GM12878 (cell line): ENCODE results near the gene NEAT1. TPM values are rescaled to one million over a fixed set of nuclear protein-coding genes. Genes with fewer than 3 reads are reported as not detected.

ENCODE experiments used
- ATAC-seq: fragments of 200-7000 bp; cut with Tn5 transposase; 3 replicates; pipeline ENCODE4 v1.9.1; 2020; ENCODE audit warnings: mild to moderate bottlenecking, moderate library complexity
- BruUV-seq: library from RNA; stranded (reverse); fragments of 400-500 nt; replicated peaks from 2 replicates; lab custom pipeline; 2021; lab: Mats Ljungman, UMichigan
- CTCF ChIA-PET: fragments of 300-600 bp; sonication (Branson Sonifier 250); formaldehyde crosslinking; extraction: SDS; loops from one replicate; lab custom pipeline; 2021; ENCODE audit warnings: inconsistent platforms; lab: Yijun Ruan, JAX
- POLR2A ChIA-PET: fragments of 350-600 bp; formaldehyde crosslinking; extraction: SDS; loops from one replicate; lab custom pipeline; 2021; ENCODE audit warnings: inconsistent platforms; lab: Charles Lee
- RAD21 ChIA-PET: fragments of 300-600 bp; sonication (Branson Sonifier 250); formaldehyde crosslinking; loops from one replicate; lab custom pipeline; 2023; ENCODE audit warnings: antibody characterized with exemption; ENCODE audit not compliant: unreplicated experiment; lab: Charles Lee
- SMC1A ChIA-PET: fragments of 300-600 bp; sonication (Branson Sonifier 250); formaldehyde crosslinking; loops from one replicate; lab custom pipeline; 2023; ENCODE audit not compliant: unreplicated experiment, uncharacterized antibody; lab: Charles Lee
- DNase-seq: peaks from one replicate; pipeline ENCODE4 v3.0.0-alpha.2; 2011; ENCODE audit warnings: low read depth, low spot score
- FAIRE-seq: peaks from 3 replicates; lab custom pipeline; 2011; peaks lifted over from hg19 to GRCh38; lab: Jason Lieb, UNC
- H2AFZ ChIP-seq: 2 replicates; pipeline ENCODE4 v1.6.0; 2011; ENCODE audit warnings: low read depth, low read length, control low read depth; ENCODE audit not compliant: control insufficient read depth
- H3K27ac ChIP-seq: 2 replicates; pipeline ENCODE4 v1.5.1; 2011; ENCODE audit warnings: control low read depth; ENCODE audit not compliant: control insufficient read depth, insufficient read depth
- H3K27me3 ChIP-seq, 2 experiments: replicated peaks in 1 of 2; 2 replicates each; pipeline versions ENCODE4 v1.6.0 to v1.6.1; 2011; ENCODE audit warnings: low read length in 1 of 2; ENCODE audit not compliant: control insufficient read depth in 2 of 2, insufficient read depth in 2 of 2
- H3K36me3 ChIP-seq, 2 experiments: 2 replicates each; pipeline ENCODE4 v1.5.1; 2011; ENCODE audit warnings: low read length in 1 of 2; ENCODE audit not compliant: control insufficient read depth in 2 of 2, insufficient read depth in 2 of 2
- H3K4me1 ChIP-seq: 2 replicates; pipeline ENCODE4 v1.6.1; 2011; ENCODE audit warnings: mild to moderate bottlenecking, low read length, moderate library complexity, mixed read lengths; ENCODE audit not compliant: control insufficient read depth, insufficient read depth
- H3K4me2 ChIP-seq: 2 replicates; pipeline ENCODE4 v1.6.0; 2011; ENCODE audit warnings: control low read depth; ENCODE audit not compliant: control insufficient read depth, insufficient read depth
- H3K4me3 ChIP-seq: fragments of 200-600 bp; sonication (generic); 2 replicates; pipeline ENCODE4 v1.5.1; 2016
- H3K79me2 ChIP-seq: 2 replicates; pipeline ENCODE4 v1.6.0; 2011; ENCODE audit warnings: low read length; ENCODE audit not compliant: control insufficient read depth, insufficient read depth
- H3K9ac ChIP-seq: 2 replicates; pipeline ENCODE4 v1.8.0; 2011; ENCODE audit warnings: low read length, control low read depth, mixed read lengths; ENCODE audit not compliant: control insufficient read depth, insufficient read depth
- H3K9me3 ChIP-seq: replicated peaks from 3 replicates; pipeline ENCODE4 v1.5.1; 2011; ENCODE audit warnings: mild to moderate bottlenecking, low read length; ENCODE audit not compliant: control insufficient read depth, insufficient read depth
- H4K20me1 ChIP-seq: 2 replicates; pipeline ENCODE4 v1.6.0; 2011; ENCODE audit not compliant: control insufficient read depth, insufficient read depth
- KAT2A ChIP-seq: conservative IDR thresholded peaks from 2 replicates; pipeline ENCODE4 v1.6.1; 2011; ENCODE audit warnings: low read depth, low read length; ENCODE audit not compliant: control insufficient read depth
- WGBS: methylation state at CpG from one replicate; pipeline ENCODE4 v1.1.6; 2016; ENCODE audit warnings: low lambda C conversion rate; ENCODE audit not compliant: insufficient replicate concordance, insufficient coverage; ENCODE audit errors: missing lambda C conversion rate; 5-methylcytosine and 5-hydroxymethylcytosine counted together
- in situ Hi-C: fragments of 300-500 bp; cut with MboI; formaldehyde crosslinking; loops from 9 replicates; pipeline ENCODE4 v1.14.3; 2018; ENCODE audit warnings: mixed read lengths
- intact Hi-C: fragments of 100-400 bp; cut with micrococcal nuclease; formaldehyde crosslinking; loops from one replicate; pipeline ENCODE4 v1.14.2; 2022; ENCODE audit not compliant: unreplicated experiment
- polyA plus RNA-seq, 11 experiments: library from polyadenylated mRNA; depleted of rRNA in 4 of 11; unstranded in 6 of 11; stranded (reverse) in 5 of 11; fragments of >200 nt; fragmentation: Nextera tagmentation in 4 of 11; fragmentation: Illumina TruSeq in 1 of 11; extraction: Ambion mirVana in 4 of 11; extraction: Trizol in 1 of 11; gene quantifications; 1 replicate in 1 of 11; 2 replicates in 10 of 11; pipeline versions ENCODE4 v1.2.1 to v1.2.3, GENCODE V29; 2011 to 2016; ENCODE audit warnings: inconsistent platforms in 2 of 11, missing spikeins in 2 of 11, low read depth in 1 of 11
- total RNA-seq, 4 experiments: library from RNA; depleted of rRNA in 3 of 4; stranded (reverse); fragments of >200 nt in 3 of 4; fragmentation: Illumina TruSeq in 1 of 4; extraction: Trizol in 1 of 4; gene quantifications; 2 replicates each; pipeline versions ENCODE4 v1.2.1 to v1.2.3, GENCODE V29; 2013 to 2021

NEAT1 gene
- total and polyA plus RNA-seq, 10 of the 15 experiments (the other 5 are each of a cell fraction or from before 2014, with no cell fraction given) = 13.6 to 328 (median 69.4) TPM

- Histone ChIP-seq H3K4me2 (peak overlapping the region; percentile 100), H2AFZ (peak overlapping the region; percentile 79), H3K9me3 (no peaks in the 10 kb centered on the region), H3K27ac (peak overlapping the region; percentile 100), H3K9ac (peak overlapping the region; percentile 99; the same call in 1 of the 2 replicates), H3K36me3 (peaks cover 4 to 18% of the 10 kb centered on the region in 2 experiments), H3K4me1 (peaks cover 43% of the 10 kb centered on the region), H3K4me3 (peak overlapping the region; percentile 79; the same call in 1 of the 2 replicates), H4K20me1 (no peaks in the 10 kb centered on the region), H3K27me3 (no peaks in the 10 kb centered on the region), H3K79me2 (peaks cover 46% of the 10 kb centered on the region)
- ChIA-PET SMC1A (interaction anchor here (0.5 to 12.7 kb wide), 31 partner anchors 8 to 159 kb away, joined by 3 to 232 read pairs (median 8); partner anchors contain the start of genes FRMD8, MALAT1 and SLC25A45), POLR2A (interaction anchor here (0.6 to 13.6 kb wide), 23 partner anchors 8 to 967 kb away, joined by 3 to 323 read pairs (median 7); partner anchors contain the start of genes FRMD8 and MALAT1), RAD21 (interaction anchor here (0.6 to 15.3 kb wide), 28 partner anchors 8 to 154 kb away, joined by 3 to 282 read pairs (median 7); partner anchors contain the start of genes FRMD8, MALAT1, SCYL1 and SLC25A45), CTCF (interaction anchor here (0.8 to 15.3 kb wide), 29 partner anchors 8 to 197 kb away, joined by 3 to 362 read pairs (median 9); partner anchors contain the start of genes FRMD8, MALAT1, SCYL1 and SLC25A45)
- no peak for DNase-seq
- 65% methylated on average over 11 of the region's 11 CpGs for WGBS
- TF ChIP-seq KAT2A = no peak
- FAIRE-seq = no peak
- no TSS peak for BruUV-seq
- in situ Hi-C loops (loop anchor here (5.0 kb wide), 1 partner anchor 92 kb away; no protein-coding TSS in a partner anchor), intact Hi-C loops (loop anchor here (1.0 to 5.0 kb wide), 6 partner anchors 15 to 157 kb away; partner anchors contain the start of genes FAM89B, SLC25A45 and ZNRD2)
- ATAC-seq = no peak
Measured at GRCh38 chr11:65415499-65416340, 6.9 kb upstream of the NEAT1 start.
